Smooth muscle cell of the pulmonary artery (primary cell): Measurements from ENCODE around the gene PNPLA1. TPM values are rescaled to one million over a fixed set of nuclear protein-coding genes. Genes with fewer than 3 reads are reported as not detected.

ENCODE experiments used
- total RNA-seq: library from RNA; depleted of rRNA; stranded (reverse); fragments of >200 nt; gene quantifications from 2 replicates; pipeline ENCODE4 v1.2.3, GENCODE V29; 2014

The PNPLA1 gene
- total RNA-seq, result 0.03 and 0.07 TPM in 2 replicates

DNA sequence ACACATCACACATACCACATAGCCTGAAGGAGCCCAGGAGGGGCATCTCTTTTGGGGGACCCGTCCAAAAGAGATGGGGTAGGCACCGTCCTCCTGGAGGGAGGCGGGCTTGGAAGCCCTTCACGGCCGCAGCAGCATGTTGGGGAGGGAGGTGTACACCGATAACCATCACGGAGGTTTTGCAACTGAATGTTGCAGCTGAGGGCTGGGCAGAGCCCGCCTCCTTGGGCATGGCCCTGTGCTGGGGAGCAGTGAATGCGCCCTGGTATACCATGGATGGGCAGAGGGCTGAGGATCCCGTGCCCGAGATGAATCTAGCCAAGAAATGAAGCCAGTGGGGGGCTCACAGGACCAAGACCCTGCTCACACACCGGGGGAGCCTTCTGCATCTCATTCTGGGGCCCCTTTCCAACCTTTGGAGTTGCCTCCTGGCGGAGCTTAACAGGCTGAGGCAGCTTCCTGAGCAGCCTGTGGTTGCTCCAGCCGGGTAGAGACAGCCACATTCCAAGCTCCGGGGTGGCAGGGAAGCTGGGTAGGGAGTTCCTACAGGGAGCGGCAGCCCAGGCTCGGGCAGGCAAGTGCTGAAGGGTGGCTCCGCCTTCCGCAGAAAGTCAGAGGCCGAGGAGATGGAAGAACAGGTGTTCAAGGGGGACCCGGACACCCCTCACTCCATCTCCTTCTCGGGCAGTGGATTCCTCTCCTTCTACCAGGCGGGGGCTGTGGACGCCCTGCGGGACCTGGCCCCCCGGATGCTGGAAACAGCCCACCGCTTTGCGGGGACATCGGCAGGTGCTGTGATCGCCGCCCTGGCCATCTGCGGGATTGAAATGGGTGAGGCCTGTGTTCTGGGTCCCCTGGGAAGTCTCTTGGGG, at the start of gene PNPLA1:
TSS of gene PNPLA1 (plus strand) at position 227 of the 872 bp plus-strand sequence. CDS start at position 627, 400 bp downstream.

GRCh38 chr6:36336779-36337241, 67.0 kb downstream of the PNPLA1 start, which contains the start of gene BNIP5:
BNIP5 (minus strand) TSS chr6:36336888; CDS start chr6:36330690, 6,198 bp downstream.

Other genes starting within 250 kb of the PNPLA1 start
- under 0.01 and 0.07 TPM in 2 replicates for gene SLC26A8, start 245.4 kb upstream of the PNPLA1 start, total RNA-seq
- 50.0 and 62.4 TPM in 2 replicates for gene MAPK14, start 242.3 kb upstream of the PNPLA1 start, total RNA-seq
- 16.7 and 17.1 TPM in 2 replicates for gene MAPK13, start 139.5 kb upstream of the PNPLA1 start, total RNA-seq
- gene BRPF3, start 73.3 kb upstream of the PNPLA1 start, total RNA-seq, result 18.1 and 24.4 TPM in 2 replicates
- gene BNIP5, start 66.8 kb downstream of the PNPLA1 start, total RNA-seq, result not detected in 2 replicates
- gene ETV7, start 117.6 kb downstream of the PNPLA1 start, total RNA-seq, result 0.59 and 0.79 TPM in 2 replicates
- 0.03 and 0.13 TPM in 2 replicates for gene PXT1, start 172.8 kb downstream of the PNPLA1 start, total RNA-seq
- 51.3 and 113 TPM in 2 replicates for gene KCTD20, start 172.9 kb downstream of the PNPLA1 start, total RNA-seq